ENCODE measurements around the gene UBASH3B. TPM values are rescaled to one million over a fixed set of nuclear protein-coding genes. Genes with fewer than 3 reads are reported as not detected.

The UBASH3B gene
- total and polyA plus RNA-seq, 2 of the 13 experiments (the other 11 are each of a cell fraction or from before 2014, with no cell fraction given) = 4.4 to 7.6 TPM

DNA sequence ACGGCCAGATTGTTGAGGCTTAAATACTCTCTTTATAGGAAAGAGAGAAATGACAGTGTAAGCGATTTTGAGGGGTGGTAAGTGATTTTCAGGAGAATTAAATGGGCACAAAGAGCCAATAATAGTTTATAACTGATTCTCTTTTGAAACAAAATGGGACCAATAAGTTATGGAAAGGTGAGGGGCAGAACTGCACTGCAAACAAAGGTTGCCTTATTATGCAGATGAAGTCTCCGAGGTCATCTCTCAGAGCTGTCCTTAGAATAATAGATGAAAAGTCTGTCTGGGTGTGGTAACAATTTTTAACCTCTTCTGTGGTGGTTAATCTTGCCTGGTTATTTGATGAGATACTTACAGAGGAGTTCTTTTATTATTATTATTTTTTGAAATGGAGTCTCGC lies 168.0 kb downstream of the UBASH3B start (continued):
- TF ChIP-seq ZNF142 (CRISPR knock-in tag; IDR thresholded peaks at IDR 0.05) (no peak), AGO2 (optimal IDR thresholded peaks at IDR 0.05; ENCODE audit: low read depth, low read length) (no peak), ETV5 (CRISPR knock-in tag; IDR thresholded peaks at IDR 0.05; ENCODE audit: borderline replicate concordance) (no peak), SMYD3 (CRISPR knock-in tag; IDR thresholded peaks at IDR 0.05) (no peak), CC2D1A (CRISPR knock-in tag; IDR thresholded peaks at IDR 0.05) (no peak), ELF1 (CRISPR knock-in tag; IDR thresholded peaks at IDR 0.05) (no peak), KDM2A (CRISPR knock-in tag; IDR thresholded peaks at IDR 0.05; ENCODE audit: borderline replicate concordance, low read depth) (no peak), STAT5B (CRISPR knock-in tag; IDR thresholded peaks at IDR 0.05) (no peak)
- TF ChIP-seq, protein P1, sequence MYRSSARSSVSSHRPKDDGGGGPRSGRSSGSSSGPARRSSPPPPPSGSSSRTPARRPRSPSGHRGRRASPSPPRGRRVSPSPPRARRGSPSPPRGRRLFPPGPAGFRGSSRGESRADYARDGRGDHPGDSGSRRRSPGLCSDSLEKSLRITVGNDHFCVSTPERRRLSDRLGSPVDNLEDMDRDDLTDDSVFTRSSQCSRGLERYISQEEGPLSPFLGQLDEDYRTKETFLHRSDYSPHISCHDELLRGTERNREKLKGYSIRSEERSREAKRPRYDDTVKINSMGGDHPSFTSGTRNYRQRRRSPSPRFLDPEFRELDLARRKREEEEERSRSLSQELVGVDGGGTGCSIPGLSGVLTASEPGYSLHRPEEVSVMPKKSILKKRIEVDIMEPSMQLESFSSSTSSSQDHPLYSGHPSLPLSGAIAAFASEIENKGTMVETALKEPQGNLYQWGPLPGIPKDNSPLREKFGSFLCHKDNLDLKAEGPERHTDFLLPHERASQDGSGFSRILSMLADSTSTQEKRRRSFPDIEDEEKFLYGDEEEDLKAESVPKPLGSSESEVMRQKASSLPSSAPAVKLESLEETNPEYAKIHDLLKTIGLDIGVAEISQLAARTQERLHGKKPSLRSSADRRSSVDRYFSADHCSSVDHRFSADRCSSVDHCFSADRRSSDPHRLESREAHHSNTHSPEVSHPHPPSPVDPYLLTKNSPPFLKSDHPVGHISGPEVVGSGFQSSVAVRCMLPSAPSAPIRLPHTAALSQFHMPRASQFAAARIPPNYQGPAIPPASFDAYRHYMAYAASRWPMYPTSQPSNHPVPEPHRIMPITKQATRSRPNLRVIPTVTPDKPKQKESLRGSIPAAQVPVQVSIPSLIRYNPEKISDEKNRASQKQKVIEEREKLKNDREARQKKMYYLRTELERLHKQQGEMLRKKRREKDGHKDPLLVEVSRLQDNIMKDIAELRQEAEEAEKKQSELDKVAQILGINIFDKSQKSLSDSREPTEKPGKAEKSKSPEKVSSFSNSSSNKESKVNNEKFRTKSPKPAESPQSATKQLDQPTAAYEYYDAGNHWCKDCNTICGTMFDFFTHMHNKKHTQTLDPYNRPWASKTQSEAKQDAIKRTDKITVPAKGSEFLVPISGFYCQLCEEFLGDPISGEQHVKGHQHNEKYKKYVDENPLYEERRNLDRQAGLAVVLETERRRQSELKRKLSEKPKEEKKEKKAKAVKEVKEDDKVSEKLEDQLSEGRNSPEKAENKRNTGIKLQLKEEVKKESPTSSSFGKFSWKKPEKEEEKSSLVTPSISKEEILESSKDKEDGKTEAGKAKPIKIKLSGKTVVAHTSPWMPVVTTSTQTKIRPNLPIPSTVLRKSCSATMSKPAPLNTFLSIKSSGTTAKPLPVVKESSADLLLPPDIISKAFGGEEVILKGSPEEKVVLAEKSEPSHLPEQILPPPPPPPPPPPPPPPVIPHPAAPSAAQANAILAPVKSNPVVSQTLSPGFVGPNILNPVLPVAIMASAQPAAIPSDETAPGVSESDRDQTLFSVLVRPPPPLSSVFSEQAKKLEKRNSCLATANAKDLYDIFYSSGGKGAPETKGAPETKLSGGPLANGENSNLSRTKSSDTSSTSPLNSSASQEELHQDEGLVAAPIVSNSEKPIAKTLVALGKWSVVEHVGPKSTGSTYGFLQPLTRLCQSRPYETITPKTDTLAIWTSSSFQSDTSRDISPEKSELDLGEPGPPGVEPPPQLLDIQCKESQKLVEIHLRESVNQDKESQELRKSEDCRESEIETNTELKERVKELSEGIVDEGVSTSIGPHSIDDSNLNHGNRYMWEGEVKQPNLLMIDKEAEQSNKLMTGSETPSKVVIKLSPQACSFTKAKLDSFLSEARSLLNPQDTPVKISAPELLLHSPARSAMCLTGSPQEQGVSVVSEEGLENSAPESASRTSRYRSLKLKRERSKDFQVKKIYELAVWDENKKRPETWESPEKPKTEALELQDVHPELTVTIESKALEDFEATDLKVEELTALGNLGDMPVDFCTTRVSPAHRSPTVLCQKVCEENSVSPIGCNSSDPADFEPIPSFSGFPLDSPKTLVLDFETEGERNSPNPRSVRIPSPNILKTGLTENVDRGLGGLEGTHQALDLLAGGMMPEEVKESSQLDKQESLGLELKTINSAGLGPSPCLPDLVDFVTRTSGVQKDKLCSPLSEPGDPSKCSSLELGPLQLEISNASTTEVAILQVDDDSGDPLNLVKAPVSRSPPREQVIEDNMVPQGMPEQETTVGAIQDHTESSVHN (CRISPR knock-in tag; IDR thresholded peaks at IDR 0.05) = no peak
- TF ChIP-seq, protein P2, sequence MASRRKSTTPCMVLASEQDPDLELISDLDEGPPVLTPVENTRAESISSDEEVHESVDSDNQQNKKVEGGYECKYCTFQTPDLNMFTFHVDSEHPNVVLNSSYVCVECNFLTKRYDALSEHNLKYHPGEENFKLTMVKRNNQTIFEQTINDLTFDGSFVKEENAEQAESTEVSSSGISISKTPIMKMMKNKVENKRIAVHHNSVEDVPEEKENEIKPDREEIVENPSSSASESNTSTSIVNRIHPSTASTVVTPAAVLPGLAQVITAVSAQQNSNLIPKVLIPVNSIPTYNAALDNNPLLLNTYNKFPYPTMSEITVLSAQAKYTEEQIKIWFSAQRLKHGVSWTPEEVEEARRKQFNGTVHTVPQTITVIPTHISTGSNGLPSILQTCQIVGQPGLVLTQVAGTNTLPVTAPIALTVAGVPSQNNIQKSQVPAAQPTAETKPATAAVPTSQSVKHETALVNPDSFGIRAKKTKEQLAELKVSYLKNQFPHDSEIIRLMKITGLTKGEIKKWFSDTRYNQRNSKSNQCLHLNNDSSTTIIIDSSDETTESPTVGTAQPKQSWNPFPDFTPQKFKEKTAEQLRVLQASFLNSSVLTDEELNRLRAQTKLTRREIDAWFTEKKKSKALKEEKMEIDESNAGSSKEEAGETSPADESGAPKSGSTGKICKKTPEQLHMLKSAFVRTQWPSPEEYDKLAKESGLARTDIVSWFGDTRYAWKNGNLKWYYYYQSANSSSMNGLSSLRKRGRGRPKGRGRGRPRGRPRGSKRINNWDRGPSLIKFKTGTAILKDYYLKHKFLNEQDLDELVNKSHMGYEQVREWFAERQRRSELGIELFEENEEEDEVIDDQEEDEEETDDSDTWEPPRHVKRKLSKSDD (CRISPR knock-in tag; IDR thresholded peaks at IDR 0.05; ENCODE audit: low read depth) = no peak
- TF ChIP-seq, protein P3, sequence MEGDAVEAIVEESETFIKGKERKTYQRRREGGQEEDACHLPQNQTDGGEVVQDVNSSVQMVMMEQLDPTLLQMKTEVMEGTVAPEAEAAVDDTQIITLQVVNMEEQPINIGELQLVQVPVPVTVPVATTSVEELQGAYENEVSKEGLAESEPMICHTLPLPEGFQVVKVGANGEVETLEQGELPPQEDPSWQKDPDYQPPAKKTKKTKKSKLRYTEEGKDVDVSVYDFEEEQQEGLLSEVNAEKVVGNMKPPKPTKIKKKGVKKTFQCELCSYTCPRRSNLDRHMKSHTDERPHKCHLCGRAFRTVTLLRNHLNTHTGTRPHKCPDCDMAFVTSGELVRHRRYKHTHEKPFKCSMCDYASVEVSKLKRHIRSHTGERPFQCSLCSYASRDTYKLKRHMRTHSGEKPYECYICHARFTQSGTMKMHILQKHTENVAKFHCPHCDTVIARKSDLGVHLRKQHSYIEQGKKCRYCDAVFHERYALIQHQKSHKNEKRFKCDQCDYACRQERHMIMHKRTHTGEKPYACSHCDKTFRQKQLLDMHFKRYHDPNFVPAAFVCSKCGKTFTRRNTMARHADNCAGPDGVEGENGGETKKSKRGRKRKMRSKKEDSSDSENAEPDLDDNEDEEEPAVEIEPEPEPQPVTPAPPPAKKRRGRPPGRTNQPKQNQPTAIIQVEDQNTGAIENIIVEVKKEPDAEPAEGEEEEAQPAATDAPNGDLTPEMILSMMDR (CRISPR knock-in tag; IDR thresholded peaks at IDR 0.05) = no peak

All from HepG2 (cell line).